ENCODE measurements around the gene PLCG2.
A peak's percentile ranks its signal among the peaks of the same experiment; 100 is the strongest.

Gene PLCG2

GRCh38 chr16:81744385-81744784 lies 34.7 kb upstream of the PLCG2 start:
- no peak for TF ChIP-seq CTCF (IDR thresholded peaks at IDR 0.05; ENCODE audit: control extremely low read depth, extremely low read depth, low read depth, missing control alignments)
- DNase-seq (ENCODE audit: extremely low spot score): no peak
- ChIA-PET POLR2A (no interaction called here), CTCF (interaction anchor here (1.4 to 1.7 kb wide), 2 partner anchors 10 to 42 kb away, joined by 3 to 5 read pairs; no protein-coding TSS in a partner anchor)

GRCh38 chr16:81744911-81745310 lies 34.2 kb upstream of the PLCG2 start:
- DNase-seq (ENCODE audit: extremely low spot score): no peak
- POLR2A ChIA-PET: no interaction called here
- CTCF ChIA-PET: interaction anchor here (0.6 to 1.7 kb wide), 4 partner anchors 9 to 130 kb away, joined by 3 to 5 read pairs (median 3); no protein-coding TSS in a partner anchor

GRCh38 chr16:81745704-81746558 lies 33.2 kb upstream of the PLCG2 start:
- ChIA-PET POLR2A (no interaction called here), CTCF (interaction anchor here (0.7 to 1.7 kb wide), 3 partner anchors 8 to 129 kb away, joined by 3 read pairs; no protein-coding TSS in a partner anchor)
- DNase-seq (ENCODE audit: extremely low spot score): peak; percentile 84
- no peak for TF ChIP-seq CTCF (IDR thresholded peaks at IDR 0.05; ENCODE audit: control extremely low read depth, extremely low read depth, low read depth, missing control alignments)

More at GRCh38 chr16:81744911-81745310, 34.2 kb upstream of the PLCG2 start:
- TF ChIP-seq CTCF (IDR thresholded peaks at IDR 0.05; ENCODE audit: control extremely low read depth, extremely low read depth, low read depth, missing control alignments): no peak

GRCh38 chr16:81746566-81746965 lies 32.5 kb upstream of the PLCG2 start:
- no peak for TF ChIP-seq CTCF (IDR thresholded peaks at IDR 0.05; ENCODE audit: control extremely low read depth, extremely low read depth, low read depth, missing control alignments)
- DNase-seq (ENCODE audit: extremely low spot score): no peak
- ChIA-PET CTCF (interaction anchor here (0.7 kb wide), 1 partner anchor 9 kb away, joined by 3 read pairs; no protein-coding TSS in a partner anchor), POLR2A (no interaction called here)

GRCh38 chr16:81748476-81749198 lies 30.5 kb upstream of the PLCG2 start:
- CTCF ChIA-PET: interaction anchor here (0.7 to 2.1 kb wide), 13 partner anchors 9 to 126 kb away, joined by 3 to 6 read pairs (median 4); no protein-coding TSS in a partner anchor
- no peak for DNase-seq (ENCODE audit: extremely low spot score)
- POLR2A ChIA-PET: interaction anchor here (0.6 to 1.5 kb wide), 2 partner anchors 68 to 711 kb away, joined by 3 to 4 read pairs; no protein-coding TSS in a partner anchor
- TF ChIP-seq CTCF (IDR thresholded peaks at IDR 0.05; ENCODE audit: control extremely low read depth, extremely low read depth, low read depth, missing control alignments): no peak

- DNase-seq (ENCODE audit: extremely low spot score): peak; percentile 84
- ChIA-PET POLR2A (interaction anchor here (0.6 to 1.7 kb wide), 9 partner anchors 9 to 66 kb away, joined by 3 to 5 read pairs (median 4); no protein-coding TSS in a partner anchor), CTCF (interaction anchor here (0.7 to 4.9 kb wide), 15 partner anchors 12 to 133 kb away, joined by 3 to 23 read pairs (median 6); partner anchors contain the start of gene PLCG2)
- TF ChIP-seq CTCF (IDR thresholded peaks at IDR 0.05; ENCODE audit: control extremely low read depth, extremely low read depth, low read depth, missing control alignments): peak; percentile 7
These were observed 26.7 kb upstream of the PLCG2 start for GRCh38 chr16:81752225-81752875.
